CD4-positive, alpha-beta T cell treated with Interleukin-6 at 100 ng/mL for 8 hours (primary cell): ENCODE results near the gene RPL28.

ENCODE experiments used
- DNase-seq: peaks from one replicate; pipeline ENCODE4 v3.0.0-alpha.2; 2020; ENCODE audit warnings: mixed read lengths, low spot score

Gene RPL28

GRCh38 chr19:55353803-55354697, 31.7 kb upstream of the RPL28 start:
- peak; percentile 37 for DNase-seq

DNA sequence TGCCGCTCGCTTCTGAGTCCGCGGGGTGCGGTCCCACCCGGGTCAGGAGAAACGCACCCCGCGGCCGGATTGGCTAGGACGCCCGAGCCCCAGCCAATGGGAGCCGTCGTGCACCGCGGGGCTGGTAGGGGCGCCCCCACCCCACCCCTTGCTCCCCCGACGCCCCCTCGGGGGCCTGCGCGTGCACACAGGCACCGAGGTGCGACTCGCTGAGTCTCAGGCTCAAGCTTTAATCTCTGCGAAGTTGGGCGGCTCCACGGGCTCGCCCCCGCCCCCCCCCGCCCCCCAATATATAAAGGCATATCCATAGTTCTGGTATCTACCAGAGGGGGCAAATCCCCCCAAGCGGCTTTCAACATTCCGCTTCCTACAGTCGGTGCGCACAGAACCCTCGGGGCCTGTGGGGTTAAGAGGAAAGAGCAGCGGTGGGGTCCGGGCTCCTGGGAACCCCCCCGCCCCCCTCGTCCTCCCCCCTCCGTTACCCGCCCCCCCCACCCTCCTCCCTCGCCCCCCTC, 31.0 kb upstream of the RPL28 start, which contains the start of gene COX6B2:
COX6B2 (minus strand) TSS at position 22 of the 515 bp plus-strand sequence. CDS start 198 bp downstream, outside the sequence.
- DNase-seq = no peak

DNA sequence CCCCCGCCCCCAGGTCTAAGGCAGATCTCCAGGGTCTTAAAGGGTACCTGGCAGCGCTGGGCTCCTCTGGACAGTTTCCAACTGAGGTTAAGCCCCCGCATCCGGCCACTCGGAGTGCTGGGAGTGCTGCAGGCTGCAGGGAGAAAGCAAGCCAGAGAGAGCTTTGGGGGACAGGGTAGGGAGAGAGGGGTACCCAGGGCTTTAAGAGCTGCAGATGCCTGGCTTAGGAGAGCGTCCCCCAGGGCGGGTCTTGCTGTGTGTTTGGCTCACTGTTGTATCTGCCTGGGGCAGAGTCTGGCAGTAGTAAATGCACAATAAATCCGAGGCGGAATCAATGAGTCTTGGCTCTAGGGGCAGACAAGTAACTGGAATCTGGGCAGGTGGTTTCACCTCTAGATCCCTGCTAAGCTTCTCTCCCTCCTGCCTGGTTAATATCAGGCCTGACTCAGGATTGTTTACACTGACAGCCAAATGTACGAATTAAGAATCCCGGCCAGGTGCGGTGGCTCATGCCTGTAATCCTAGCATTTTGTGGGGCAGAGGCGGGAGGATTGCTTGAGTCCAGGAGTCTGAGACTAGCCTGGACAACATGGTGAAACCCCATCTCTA, 30.4 kb upstream of the RPL28 start:
- DNase-seq = no peak

GRCh38 chr19:55358493-55358892, 27.2 kb upstream of the RPL28 start:
- no peak for DNase-seq

DNA sequence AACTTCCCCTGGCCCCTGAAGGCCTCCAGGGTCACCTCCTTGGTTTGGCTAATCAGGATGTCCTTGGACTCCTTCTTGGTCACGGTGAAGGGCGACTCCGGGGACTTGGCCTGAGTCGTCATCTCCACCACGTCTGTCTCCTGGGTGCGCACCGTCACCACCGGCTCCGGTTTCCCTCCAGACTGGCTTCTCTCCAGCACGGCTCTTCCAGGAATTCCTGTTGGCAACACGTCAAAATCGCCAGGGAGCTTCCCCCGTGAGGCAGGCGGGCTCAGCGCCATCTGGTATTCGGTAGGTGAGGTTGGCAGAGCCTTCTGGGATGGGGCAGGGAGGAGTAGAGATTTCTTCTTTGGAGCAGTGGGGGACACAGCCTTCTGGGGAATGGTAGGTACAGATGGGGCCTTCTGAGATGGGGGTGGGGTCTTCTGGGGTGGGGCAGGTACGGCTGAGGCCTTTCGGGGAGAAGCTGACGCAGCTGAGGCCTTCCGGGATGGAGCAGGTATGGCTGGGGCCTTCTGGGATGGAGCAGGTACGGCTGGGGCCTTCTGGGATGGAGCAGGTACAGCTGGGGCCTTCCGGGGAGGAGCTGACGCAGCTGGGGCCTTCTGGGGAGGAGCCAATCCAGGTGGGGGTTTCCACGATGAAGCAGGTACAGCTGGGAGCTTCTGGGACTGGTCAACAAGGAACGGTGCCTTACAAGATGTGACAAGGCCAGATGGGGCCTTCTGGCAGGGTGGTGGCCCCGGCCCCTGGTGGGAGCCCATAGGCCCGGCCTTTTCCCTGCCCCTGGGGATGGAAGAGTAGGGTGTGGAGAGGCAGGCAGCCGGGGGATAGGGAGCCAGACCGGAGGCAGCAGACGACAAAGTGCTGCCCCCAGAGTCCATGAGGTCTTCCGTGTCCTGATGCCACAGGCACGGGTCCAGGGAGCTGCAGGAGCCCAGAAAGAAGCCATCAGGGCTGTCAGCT, 26.5 kb upstream of the RPL28 start:
- no peak for DNase-seq

DNA sequence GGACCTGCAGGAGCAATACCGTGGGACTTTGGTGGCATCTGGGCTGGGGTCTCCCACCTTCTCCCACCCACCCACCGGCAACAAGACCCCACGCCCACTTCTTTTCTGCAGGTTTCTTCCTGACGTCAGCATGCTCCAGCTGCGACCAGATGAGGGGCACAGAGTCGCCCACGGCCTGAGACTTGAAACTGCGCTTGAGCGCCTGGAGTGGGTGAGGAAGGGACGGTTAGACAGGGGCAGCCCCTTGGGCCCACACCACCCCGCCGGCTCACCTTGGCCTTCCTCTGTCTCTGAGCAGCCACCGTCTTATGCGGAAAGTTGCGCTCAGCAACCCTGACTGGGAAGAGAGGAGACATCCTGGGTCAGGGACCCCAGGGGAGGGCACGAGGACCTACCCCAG, 24.8 kb upstream of the RPL28 start:
- no peak for DNase-seq

GRCh38 chr19:55362174-55362989, 23.4 kb upstream of the RPL28 start:
- DNase-seq = no peak

GRCh38 chr19:55362990-55363716, 22.6 kb upstream of the RPL28 start, which contains the start of gene GARIN5B:
GARIN5B (minus strand) TSS chr19:55363260; CDS start chr19:55363066, 194 bp downstream.
- DNase-seq = no peak

DNA sequence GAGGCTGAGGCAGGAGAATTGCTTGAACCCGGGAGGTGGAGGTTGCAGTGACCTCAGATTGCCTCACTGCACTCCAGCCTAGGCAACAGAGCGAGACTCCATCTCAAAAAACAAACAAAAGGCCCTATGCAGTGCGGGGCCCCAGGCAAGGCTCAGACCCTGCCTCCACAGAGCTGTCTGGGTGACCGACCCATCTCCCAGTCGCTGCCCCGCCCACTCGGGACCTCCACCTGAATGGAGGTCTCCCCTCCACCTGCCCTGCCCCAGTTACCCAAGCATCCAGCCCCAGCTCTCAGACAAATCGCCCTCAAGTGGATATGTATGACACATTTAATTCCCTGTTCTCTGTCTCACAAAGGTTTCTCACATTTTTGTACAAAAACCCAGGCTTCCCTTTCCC, 20.5 kb upstream of the RPL28 start:
- no peak for DNase-seq

DNA sequence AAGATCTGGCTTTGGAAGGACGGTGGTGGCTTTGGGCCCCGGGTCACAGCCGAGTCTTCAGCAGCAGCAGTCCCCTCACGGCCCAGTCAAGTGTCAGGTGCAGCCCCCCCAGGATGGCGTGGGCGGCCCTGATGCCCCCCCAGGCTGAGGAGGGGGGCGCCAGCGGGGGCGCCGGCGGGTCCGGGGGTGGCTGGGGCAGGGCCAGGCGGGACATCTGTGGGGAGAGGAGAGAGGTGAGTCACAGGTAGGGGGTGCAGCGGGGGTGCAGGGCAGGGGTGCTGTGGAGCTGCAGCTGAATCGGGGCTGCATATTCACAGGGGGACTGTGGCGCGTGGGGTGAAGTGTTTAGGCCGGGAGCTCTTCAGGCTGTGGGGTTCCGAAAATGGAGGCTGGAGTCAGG, 19.8 kb upstream of the RPL28 start:
- DNase-seq = no peak

- DNase-seq = no peak
Measured at GRCh38 chr19:55366790-55367189, 18.9 kb upstream of the RPL28 start.

DNA sequence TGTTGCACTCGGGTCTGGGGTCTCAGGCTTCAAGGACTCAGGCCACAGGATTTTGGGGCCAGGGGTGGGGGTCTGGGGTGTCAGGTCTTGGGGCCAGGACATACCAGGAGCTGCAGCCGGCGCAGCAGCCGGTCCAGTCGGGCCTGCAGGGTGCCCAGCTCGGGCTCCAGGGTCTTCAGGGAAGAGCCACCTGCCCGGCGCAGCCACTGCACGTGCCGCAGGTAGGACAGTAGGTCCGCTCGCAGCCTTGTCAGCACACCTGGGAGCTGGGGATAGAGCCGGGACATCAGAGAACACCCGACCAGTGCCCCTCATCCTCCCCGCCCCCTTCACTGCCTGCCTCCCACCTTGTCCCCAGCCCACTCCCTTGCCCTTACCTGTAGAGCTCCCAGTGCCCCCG, 17.6 kb upstream of the RPL28 start:
- no peak for DNase-seq

DNA sequence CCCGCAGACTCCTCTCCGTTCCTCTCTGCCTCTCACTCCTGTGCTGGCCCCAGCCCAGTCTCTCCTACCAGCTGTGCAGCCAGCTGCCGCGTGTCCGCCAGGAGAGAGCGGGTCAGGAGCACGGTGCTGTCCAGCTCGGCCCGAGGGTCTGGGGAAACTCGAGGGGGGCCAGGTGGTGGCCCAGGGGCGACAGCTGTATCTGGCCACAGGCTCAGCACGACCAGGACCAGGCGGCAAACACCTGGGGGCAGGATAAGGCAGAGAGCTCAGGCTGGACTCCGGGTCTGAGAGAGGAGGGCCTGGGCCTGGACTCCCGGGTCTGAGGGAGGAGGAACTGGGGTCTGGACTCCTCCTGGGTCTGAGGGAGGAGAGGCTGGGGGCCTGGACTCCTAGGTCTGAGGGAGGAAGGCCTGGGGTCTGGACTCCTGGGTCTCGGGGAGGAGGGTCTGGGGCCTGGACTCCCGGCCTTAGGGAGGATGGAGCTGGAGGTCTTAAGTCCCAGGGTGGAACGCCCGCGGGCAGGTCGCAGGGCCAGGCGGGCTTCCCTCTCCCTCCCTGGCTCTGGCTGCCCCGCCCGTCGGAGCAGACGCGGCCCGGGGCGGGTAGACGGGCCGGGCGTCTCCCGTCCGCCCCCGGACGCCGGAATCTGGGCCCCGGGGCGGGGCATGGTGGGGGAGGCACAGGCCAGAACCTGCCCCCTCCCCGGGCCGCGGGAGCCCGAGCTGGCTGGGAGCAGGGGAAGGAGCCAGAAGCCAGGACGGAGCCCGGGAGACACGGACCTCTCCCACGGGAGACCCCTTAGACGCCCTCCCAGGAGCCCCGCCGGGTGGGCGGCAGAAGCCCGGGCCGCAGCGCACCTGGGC, 16.8 kb upstream of the RPL28 start:
- no peak for DNase-seq

- no peak for DNase-seq
Measured at GRCh38 chr19:55369653-55370304, 16.0 kb upstream of the RPL28 start.

GRCh38 chr19:55370305-55370988, 15.3 kb upstream of the RPL28 start, which contains the start of gene IL11:
IL11 (minus strand) TSS chr19:55370463; CDS start chr19:55370310, 153 bp downstream.
- DNase-seq = no peak

- DNase-seq = no peak
Measured at GRCh38 chr19:55372316-55373081, 13.2 kb upstream of the RPL28 start.

DNA sequence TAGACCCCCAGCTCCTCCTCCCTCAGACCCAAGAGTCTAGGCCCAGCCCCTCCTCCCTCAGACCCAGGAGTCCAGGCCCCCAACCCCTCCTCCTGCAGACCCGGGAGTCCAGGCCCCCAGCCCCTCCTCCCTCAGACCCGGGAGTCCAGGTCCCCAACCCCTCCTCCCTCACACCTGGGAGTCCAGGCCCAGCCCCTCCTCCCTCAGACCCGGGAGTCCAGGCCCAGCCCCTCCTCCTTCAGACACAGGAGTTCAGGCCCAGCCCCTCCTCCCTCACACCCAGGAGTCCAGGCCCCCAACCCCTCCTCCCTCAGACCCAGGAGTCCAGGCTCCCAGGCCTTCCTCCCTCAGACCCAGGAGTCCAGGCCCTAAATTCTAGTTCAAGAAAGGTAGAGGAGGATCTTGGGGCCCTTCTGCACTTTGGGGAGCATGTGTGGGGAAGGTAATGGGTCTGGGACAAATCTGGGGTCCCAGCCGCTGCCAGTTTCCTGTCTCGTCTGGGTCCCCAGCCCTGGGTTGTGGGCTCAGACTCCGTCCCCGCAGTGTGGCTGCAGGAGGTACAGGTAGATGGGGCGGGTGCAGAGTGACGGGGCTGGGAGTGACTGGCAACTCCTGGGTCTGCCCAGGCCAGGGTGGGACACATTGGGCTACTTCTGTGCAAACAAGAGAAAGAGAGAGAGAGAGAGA, 12.3 kb upstream of the RPL28 start:
- no peak for DNase-seq
